ENCODE measurements around the gene RAD51B.
A peak's percentile ranks its signal among the peaks of the same experiment; 100 is the strongest.

RAD51B gene

DNA sequence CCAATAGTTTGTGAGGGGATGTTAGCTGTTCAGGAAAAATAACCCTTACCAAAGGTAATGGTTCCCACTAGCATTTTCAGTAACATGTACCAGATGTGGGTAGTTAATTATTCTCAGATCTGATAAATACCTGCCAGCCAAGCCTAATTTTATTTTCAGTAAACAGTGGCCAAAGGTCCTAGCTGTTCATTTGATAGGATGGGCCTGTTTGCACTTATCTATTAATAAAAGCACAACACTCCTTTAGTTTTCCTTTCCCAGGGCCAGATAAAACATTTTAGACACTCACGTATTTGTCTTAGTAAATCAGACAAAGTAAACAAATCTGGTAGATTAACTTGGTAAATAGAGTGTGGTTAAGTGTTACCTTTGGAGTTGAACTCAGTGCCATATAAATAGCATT lies 345.1 kb downstream of the RAD51B start:
- H3K4me1 ChIP-seq (ENCODE audit: control insufficient read depth, insufficient read depth, low read length) = peaks cover 58% of the 10 kb centered on the region
- CTCF ChIA-PET = interaction anchor here (0.6 kb wide), 1 partner anchor 72 kb away, joined by 4 read pairs; no protein-coding TSS in a partner anchor
- H3K4me3 ChIP-seq (ENCODE audit: low read depth, low read length) = no peak overlapping the region
- H3K27ac ChIP-seq (ENCODE audit: extremely low read depth, low read depth, low read length) = peak overlapping the region; percentile 53
- no peaks in the 10 kb centered on the region for H3K9me3 ChIP-seq (ENCODE audit: control insufficient read depth, insufficient read depth, low read depth, low read length)
- POLR2A ChIA-PET = no interaction called here
- no peaks in the 10 kb centered on the region for H3K36me3 ChIP-seq (ENCODE audit: control insufficient read depth in 2 of 2, insufficient read depth in 1 of 2, low read length in 2 of 2)
- TF ChIP-seq, protein P1, sequence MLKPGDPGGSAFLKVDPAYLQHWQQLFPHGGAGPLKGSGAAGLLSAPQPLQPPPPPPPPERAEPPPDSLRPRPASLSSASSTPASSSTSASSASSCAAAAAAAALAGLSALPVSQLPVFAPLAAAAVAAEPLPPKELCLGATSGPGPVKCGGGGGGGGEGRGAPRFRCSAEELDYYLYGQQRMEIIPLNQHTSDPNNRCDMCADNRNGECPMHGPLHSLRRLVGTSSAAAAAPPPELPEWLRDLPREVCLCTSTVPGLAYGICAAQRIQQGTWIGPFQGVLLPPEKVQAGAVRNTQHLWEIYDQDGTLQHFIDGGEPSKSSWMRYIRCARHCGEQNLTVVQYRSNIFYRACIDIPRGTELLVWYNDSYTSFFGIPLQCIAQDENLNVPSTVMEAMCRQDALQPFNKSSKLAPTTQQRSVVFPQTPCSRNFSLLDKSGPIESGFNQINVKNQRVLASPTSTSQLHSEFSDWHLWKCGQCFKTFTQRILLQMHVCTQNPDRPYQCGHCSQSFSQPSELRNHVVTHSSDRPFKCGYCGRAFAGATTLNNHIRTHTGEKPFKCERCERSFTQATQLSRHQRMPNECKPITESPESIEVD (tag by site-specific recombination; IDR thresholded peaks at IDR 0.05) = peak; percentile 36
- TF ChIP-seq WT1 (tag by site-specific recombination; IDR thresholded peaks at IDR 0.05) (peak; percentile 63), KLF9 (tag by site-specific recombination; IDR thresholded peaks at IDR 0.05; ENCODE audit: low read depth) (no peak), FEZF1 (tag by site-specific recombination; IDR thresholded peaks at IDR 0.05) (peak; percentile 89), YY2 (tag by site-specific recombination; IDR thresholded peaks at IDR 0.05) (no peak), ZNF549 (tag by site-specific recombination; IDR thresholded peaks at IDR 0.05) (no peak), REPIN1 (tag by site-specific recombination; IDR thresholded peaks at IDR 0.05; ENCODE audit: low read depth) (no peak)

DNA sequence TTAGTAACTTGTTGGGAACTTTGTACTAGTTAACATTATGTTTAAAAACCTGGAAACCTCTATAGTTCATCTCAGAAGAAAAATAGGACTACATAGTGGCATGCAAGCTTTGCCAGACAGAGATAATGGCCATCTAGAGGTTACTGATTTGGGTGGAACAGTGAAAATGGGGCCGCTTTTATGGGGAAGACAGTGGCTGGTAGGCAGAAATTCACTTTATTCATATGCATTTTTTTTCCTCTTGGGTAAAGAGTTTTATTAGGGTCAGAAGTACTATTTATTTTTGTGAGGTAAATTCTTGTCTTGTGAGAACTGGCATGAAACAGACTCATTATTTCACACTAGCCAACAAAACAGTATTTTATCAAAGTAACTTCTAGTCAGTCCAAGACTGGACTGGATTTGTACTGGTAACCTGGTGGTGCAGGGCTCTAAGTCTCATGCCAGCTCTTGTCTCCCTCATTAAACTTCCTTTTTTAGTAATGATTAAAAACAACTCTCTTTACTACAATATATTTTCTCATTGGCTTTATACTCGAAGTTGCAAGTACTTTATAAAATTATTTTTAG lies 345.8 kb downstream of the RAD51B start:
- Histone ChIP-seq H3K27ac (ENCODE audit: extremely low read depth, low read depth, low read length) (peak overlapping the region; percentile 17; the same call in 1 of the 2 replicates), H3K9me3 (ENCODE audit: control insufficient read depth, insufficient read depth, low read depth, low read length) (no peaks in the 10 kb centered on the region), H3K4me3 (ENCODE audit: low read depth, low read length) (no peak overlapping the region), H3K4me1 (ENCODE audit: control insufficient read depth, insufficient read depth, low read length) (peaks cover 55% of the 10 kb centered on the region), H3K36me3 (ENCODE audit: control insufficient read depth in 2 of 2, insufficient read depth in 1 of 2, low read length in 2 of 2) (no peaks in the 10 kb centered on the region)
- POLR2A ChIA-PET = interaction anchor here (0.7 kb wide), 1 partner anchor 11 kb away, joined by 3 read pairs; no protein-coding TSS in a partner anchor
- TF ChIP-seq TCF7L2 (IDR thresholded peaks at IDR 0.05; ENCODE audit: borderline replicate concordance, low read depth, low read length) (no peak), ZNF670 (tag by site-specific recombination; IDR thresholded peaks at IDR 0.05; ENCODE audit: low read depth) (no peak), ZNF48 (tag by site-specific recombination; IDR thresholded peaks at IDR 0.05) (no peak), ZNF561 (tag by site-specific recombination; IDR thresholded peaks at IDR 0.05; ENCODE audit: borderline replicate concordance) (no peak), ZFP37 (tag by site-specific recombination; IDR thresholded peaks at IDR 0.05) (no peak), ZNF391 (tag by site-specific recombination; IDR thresholded peaks at IDR 0.05; ENCODE audit: borderline replicate concordance, low read depth) (no peak), ZNF548 (tag by site-specific recombination; IDR thresholded peaks at IDR 0.05) (no peak), ZNF112 (tag by site-specific recombination; IDR thresholded peaks at IDR 0.05) (no peak), MYNN (tag by site-specific recombination; IDR thresholded peaks at IDR 0.05; ENCODE audit: borderline replicate concordance) (no peak)
- TF ChIP-seq, protein P2, sequence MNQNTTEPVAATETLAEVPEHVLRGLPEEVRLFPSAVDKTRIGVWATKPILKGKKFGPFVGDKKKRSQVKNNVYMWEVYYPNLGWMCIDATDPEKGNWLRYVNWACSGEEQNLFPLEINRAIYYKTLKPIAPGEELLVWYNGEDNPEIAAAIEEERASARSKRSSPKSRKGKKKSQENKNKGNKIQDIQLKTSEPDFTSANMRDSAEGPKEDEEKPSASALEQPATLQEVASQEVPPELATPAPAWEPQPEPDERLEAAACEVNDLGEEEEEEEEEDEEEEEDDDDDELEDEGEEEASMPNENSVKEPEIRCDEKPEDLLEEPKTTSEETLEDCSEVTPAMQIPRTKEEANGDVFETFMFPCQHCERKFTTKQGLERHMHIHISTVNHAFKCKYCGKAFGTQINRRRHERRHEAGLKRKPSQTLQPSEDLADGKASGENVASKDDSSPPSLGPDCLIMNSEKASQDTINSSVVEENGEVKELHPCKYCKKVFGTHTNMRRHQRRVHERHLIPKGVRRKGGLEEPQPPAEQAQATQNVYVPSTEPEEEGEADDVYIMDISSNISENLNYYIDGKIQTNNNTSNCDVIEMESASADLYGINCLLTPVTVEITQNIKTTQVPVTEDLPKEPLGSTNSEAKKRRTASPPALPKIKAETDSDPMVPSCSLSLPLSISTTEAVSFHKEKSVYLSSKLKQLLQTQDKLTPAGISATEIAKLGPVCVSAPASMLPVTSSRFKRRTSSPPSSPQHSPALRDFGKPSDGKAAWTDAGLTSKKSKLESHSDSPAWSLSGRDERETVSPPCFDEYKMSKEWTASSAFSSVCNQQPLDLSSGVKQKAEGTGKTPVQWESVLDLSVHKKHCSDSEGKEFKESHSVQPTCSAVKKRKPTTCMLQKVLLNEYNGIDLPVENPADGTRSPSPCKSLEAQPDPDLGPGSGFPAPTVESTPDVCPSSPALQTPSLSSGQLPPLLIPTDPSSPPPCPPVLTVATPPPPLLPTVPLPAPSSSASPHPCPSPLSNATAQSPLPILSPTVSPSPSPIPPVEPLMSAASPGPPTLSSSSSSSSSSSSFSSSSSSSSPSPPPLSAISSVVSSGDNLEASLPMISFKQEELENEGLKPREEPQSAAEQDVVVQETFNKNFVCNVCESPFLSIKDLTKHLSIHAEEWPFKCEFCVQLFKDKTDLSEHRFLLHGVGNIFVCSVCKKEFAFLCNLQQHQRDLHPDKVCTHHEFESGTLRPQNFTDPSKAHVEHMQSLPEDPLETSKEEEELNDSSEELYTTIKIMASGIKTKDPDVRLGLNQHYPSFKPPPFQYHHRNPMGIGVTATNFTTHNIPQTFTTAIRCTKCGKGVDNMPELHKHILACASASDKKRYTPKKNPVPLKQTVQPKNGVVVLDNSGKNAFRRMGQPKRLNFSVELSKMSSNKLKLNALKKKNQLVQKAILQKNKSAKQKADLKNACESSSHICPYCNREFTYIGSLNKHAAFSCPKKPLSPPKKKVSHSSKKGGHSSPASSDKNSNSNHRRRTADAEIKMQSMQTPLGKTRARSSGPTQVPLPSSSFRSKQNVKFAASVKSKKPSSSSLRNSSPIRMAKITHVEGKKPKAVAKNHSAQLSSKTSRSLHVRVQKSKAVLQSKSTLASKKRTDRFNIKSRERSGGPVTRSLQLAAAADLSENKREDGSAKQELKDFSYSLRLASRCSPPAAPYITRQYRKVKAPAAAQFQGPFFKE (tag by site-specific recombination; IDR thresholded peaks at IDR 0.05; ENCODE audit: borderline replicate concordance) = no peak
- TF ChIP-seq, protein P3, sequence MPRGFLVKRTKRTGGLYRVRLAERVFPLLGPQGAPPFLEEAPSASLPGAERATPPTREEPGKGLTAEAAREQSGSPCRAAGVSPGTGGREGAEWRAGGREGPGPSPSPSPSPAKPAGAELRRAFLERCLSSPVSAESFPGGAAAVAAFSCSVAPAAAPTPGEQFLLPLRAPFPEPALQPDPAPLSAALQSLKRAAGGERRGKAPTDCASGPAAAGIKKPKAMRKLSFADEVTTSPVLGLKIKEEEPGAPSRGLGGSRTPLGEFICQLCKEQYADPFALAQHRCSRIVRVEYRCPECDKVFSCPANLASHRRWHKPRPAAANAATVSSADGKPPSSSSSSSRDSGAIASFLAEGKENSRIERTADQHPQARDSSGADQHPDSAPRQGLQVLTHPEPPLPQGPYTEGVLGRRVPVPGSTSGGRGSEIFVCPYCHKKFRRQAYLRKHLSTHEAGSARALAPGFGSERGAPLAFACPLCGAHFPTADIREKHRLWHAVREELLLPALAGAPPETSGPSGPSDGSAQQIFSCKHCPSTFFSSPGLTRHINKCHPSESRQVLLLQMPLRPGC (tag by site-specific recombination; IDR thresholded peaks at IDR 0.05) = no peak
- CTCF ChIA-PET = no interaction called here

All from HEK293 (cell line).